ENCODE measurements around the gene DOK5. TPM values are rescaled to one million over a fixed set of nuclear protein-coding genes. Genes with fewer than 3 reads are reported as not detected.

DOK5 gene
- total RNA-seq, 2 experiments from 2014 or later, result not detected

DNA sequence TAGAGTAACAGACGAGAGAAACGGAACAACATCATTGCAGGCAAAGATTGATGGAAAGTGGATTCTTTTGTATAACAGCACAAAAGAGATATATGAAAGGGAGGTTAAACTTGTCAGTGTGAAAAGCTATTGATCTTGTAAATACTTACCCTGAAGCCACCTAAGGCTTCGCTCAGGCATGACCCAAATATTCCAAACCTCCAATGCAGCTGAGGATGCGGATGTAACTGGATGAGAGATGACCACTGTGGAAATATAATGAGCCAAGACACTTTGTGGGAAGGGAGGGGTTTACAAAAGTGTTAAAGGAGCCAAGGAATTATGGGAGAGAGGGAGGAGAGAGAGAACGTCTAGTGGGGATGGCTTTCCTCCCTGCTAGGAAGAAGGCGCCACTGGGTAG is 112.0 kb downstream of the DOK5 start:
- Histone ChIP-seq H3K36me3 (ENCODE audit: insufficient read depth, low read length) (no peaks in the 10 kb centered on the region), H3K27me3 (ENCODE audit: control insufficient read depth in 1 of 2, insufficient read depth in 2 of 2, low read length in 2 of 2) (no peaks in the 10 kb centered on the region), H3K9me3 (ENCODE audit: control insufficient read depth in 1 of 2, insufficient read depth in 1 of 2, low read length in 2 of 2) (no peaks in the 10 kb centered on the region), H3K27ac (ENCODE audit: low read depth in 1 of 2, low read length in 2 of 2) (no peak overlapping the region), H3K4me3 (ENCODE audit: low read length) (no peak overlapping the region), H3K4me1 (ENCODE audit: insufficient read depth, low read length) (no peaks in the 10 kb centered on the region)
- intact Hi-C loops (cut with DNase I, micrococcal nuclease), result no loop called here
- Mint-ChIP-seq H3K4me1 (ENCODE audit: low read depth) (no peaks in the 10 kb centered on the region), H3K27me3 (peaks cover 14% of the 10 kb centered on the region), H3K4me3 (no peak overlapping the region), H3K27ac (no peak overlapping the region), H3K9me3 (no peaks in the 10 kb centered on the region), H3K36me3 (ENCODE audit: low read depth) (no peaks in the 10 kb centered on the region)
- DNase-seq (no peak), ATAC-seq (ENCODE audit: poor library complexity) (no peak)
- POLR2A ChIA-PET, result no interaction called here
- CTCF ChIA-PET, result no interaction called here
- TF ChIP-seq, protein P1, sequence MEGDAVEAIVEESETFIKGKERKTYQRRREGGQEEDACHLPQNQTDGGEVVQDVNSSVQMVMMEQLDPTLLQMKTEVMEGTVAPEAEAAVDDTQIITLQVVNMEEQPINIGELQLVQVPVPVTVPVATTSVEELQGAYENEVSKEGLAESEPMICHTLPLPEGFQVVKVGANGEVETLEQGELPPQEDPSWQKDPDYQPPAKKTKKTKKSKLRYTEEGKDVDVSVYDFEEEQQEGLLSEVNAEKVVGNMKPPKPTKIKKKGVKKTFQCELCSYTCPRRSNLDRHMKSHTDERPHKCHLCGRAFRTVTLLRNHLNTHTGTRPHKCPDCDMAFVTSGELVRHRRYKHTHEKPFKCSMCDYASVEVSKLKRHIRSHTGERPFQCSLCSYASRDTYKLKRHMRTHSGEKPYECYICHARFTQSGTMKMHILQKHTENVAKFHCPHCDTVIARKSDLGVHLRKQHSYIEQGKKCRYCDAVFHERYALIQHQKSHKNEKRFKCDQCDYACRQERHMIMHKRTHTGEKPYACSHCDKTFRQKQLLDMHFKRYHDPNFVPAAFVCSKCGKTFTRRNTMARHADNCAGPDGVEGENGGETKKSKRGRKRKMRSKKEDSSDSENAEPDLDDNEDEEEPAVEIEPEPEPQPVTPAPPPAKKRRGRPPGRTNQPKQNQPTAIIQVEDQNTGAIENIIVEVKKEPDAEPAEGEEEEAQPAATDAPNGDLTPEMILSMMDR (IDR thresholded peaks at IDR 0.05), result no peak

DNA sequence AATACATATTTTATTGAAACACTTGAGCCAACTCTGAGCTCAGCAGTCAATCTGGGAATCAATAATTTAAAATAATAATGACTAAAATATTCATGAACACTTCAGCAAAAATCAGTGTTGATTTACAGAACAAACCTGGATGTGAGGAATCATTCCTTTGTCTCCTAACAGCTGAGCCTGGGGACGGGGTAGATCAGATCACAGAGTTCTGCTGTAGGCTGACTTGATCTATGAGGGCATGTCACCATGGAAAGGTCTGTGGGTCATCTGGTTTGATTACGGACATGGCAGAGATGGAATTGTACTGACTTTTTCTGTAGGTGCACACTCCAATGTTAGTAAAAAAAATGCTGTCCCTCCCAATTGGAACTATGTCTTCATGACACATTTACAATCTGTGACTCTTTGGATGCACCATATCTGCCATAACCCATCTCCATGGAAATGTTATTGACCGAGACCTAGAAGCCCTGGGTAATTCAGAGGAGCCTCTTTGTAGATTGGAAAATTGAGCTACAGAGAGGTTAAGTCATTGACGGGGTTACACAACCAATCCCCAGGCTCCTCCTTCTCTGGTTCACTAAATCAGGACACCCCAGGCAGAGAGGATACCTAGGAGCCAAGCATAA is 114.1 kb downstream of the DOK5 start:
- Mint-ChIP-seq H3K9me3 (no peaks in the 10 kb centered on the region), H3K4me3 (no peak overlapping the region), H3K27ac (no peak overlapping the region), H3K27me3 (peaks cover 18% of the 10 kb centered on the region), H3K36me3 (ENCODE audit: low read depth) (no peaks in the 10 kb centered on the region), H3K4me1 (ENCODE audit: low read depth) (no peaks in the 10 kb centered on the region)
- no peaks in the 10 kb centered on the region for H3K9me3 ChIP-seq (ENCODE audit: control insufficient read depth in 1 of 2, insufficient read depth in 1 of 2, low read length in 2 of 2)
- intact Hi-C loops (cut with DNase I, micrococcal nuclease), result no loop called here
- DNase-seq, result no peak
- no peaks in the 10 kb centered on the region for H3K36me3 ChIP-seq (ENCODE audit: insufficient read depth, low read length)
- TF ChIP-seq, protein P1 (IDR thresholded peaks at IDR 0.05), result no peak
- no peaks in the 10 kb centered on the region for H3K4me1 ChIP-seq (ENCODE audit: insufficient read depth, low read length)
- H3K4me3 ChIP-seq (ENCODE audit: low read length), result no peak overlapping the region
- ChIA-PET CTCF (no interaction called here), POLR2A (no interaction called here)
- ATAC-seq (ENCODE audit: poor library complexity), result no peak
- no peak overlapping the region for H3K27ac ChIP-seq (ENCODE audit: low read depth in 1 of 2, low read length in 2 of 2)
- no peaks in the 10 kb centered on the region for H3K27me3 ChIP-seq (ENCODE audit: control insufficient read depth in 1 of 2, insufficient read depth in 2 of 2, low read length in 2 of 2)

DNA sequence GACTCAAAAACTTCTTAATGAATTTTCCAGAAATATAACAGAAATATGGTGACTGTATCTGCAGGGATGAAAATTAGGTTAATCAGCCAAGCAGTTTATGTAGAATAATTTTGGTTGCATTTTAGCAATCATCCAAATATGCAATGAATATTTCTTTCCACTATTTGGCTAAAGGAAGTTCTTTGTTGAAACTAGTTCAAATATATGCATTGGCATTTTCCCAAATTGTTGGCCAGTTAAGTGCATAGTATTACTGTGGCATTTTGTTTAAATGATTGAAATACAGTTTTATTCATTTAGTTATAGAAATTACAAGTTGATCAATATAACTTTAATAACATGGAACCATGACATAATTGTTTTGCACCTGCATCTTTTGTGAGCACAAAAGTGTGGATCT is 115.5 kb downstream of the DOK5 start:
- Histone ChIP-seq H3K27ac (ENCODE audit: low read depth in 1 of 2, low read length in 2 of 2) (no peak overlapping the region), H3K4me3 (ENCODE audit: low read length) (no peak overlapping the region), H3K4me1 (ENCODE audit: insufficient read depth, low read length) (no peaks in the 10 kb centered on the region), H3K9me3 (ENCODE audit: control insufficient read depth in 1 of 2, insufficient read depth in 1 of 2, low read length in 2 of 2) (no peaks in the 10 kb centered on the region), H3K27me3 (ENCODE audit: control insufficient read depth in 1 of 2, insufficient read depth in 2 of 2, low read length in 2 of 2) (no peaks in the 10 kb centered on the region), H3K36me3 (ENCODE audit: insufficient read depth, low read length) (no peaks in the 10 kb centered on the region)
- no peak for DNase-seq
- H3K4me1 Mint-ChIP-seq (ENCODE audit: low read depth), result no peaks in the 10 kb centered on the region
- ChIA-PET POLR2A (no interaction called here), CTCF (no interaction called here)
- H3K27me3 Mint-ChIP-seq, result peaks cover 18% of the 10 kb centered on the region
- TF ChIP-seq, protein P1 (IDR thresholded peaks at IDR 0.05), result no peak
- H3K36me3 Mint-ChIP-seq (ENCODE audit: low read depth), result no peaks in the 10 kb centered on the region
- intact Hi-C loops (cut with DNase I, micrococcal nuclease), result no loop called here
- ATAC-seq (ENCODE audit: poor library complexity), result no peak
- no peaks in the 10 kb centered on the region for H3K9me3 Mint-ChIP-seq
- no peak overlapping the region for H3K27ac Mint-ChIP-seq
- H3K4me3 Mint-ChIP-seq, result no peak overlapping the region
